HCT116 (cell line): Measurements from ENCODE around the gene CRACR2A. TPM values are rescaled to one million over a fixed set of nuclear protein-coding genes. Genes with fewer than 3 reads are reported as not detected.

Experiments
- ATAC-seq: fragments of 200-7000 bp; cut with Tn5 transposase; 2 replicates; pipeline ENCODE4 v1.9.1; 2020; ENCODE audit warnings: mild to moderate bottlenecking, moderate library complexity
- BruUV-seq: library from RNA; stranded (reverse); fragments of 400-500 nt; replicated peaks from 2 replicates; lab custom pipeline; 2021; lab: Mats Ljungman, UMichigan
- CTCF ChIA-PET: fragments of 300-600 bp; sonication (Branson Sonifier 250); formaldehyde crosslinking; loops from one replicate; lab custom pipeline; 2021; ENCODE audit warnings: antibody characterized with exemption; lab: Charles Lee
- POLR2A ChIA-PET: fragments of 300-600, 350-600 bp; sonication (Branson Sonifier 250); formaldehyde crosslinking; loops from one replicate; lab custom pipeline; 2021; ENCODE audit warnings: antibody characterized with exemption; lab: Charles Lee
- RAD21 ChIA-PET, 2 experiments: fragments of 300-600 bp; sonication (Branson Sonifier 250); formaldehyde crosslinking; loops; one replicate each; lab custom pipeline; 2023; ENCODE audit warnings: low total read pairs in 2 of 2; ENCODE audit not compliant: uncharacterized antibody in 2 of 2, unreplicated experiment in 2 of 2, low non-redundant PET in 1 of 2; lab: Charles Lee
- DNase-seq: peaks from one replicate; pipeline ENCODE4 v3.0.0-alpha.2; 2010; ENCODE audit warnings: low read depth, low spot score
- H2AFZ ChIP-seq: fragments of 200-600 bp; shearing (Covaris generic), sonication (generic); 2 replicates; pipeline ENCODE4 v1.6.1; 2017; ENCODE audit warnings: low read depth, mixed run types, mixed read lengths, antibody characterized with exemption, low read length; ENCODE audit not compliant: poor library complexity, severe bottlenecking
- H3K27ac ChIP-seq: 2 replicates; pipeline ENCODE4 v1.5.1; 2012; ENCODE audit warnings: low read depth, low read length
- H3K27me3 ChIP-seq: fragments of 200-600 bp; sonication (generic); 2 replicates; pipeline ENCODE4 v1.6.1; 2016; ENCODE audit warnings: mixed run types, low read length, mixed read lengths; ENCODE audit not compliant: insufficient read depth
- H3K36me3 ChIP-seq, 2 experiments: fragments of 200-500 bp in 1 of 2; fragments of 200-600 bp in 1 of 2; sonication (Bioruptor generic) in 1 of 2; sonication (generic) in 1 of 2; 2 replicates each; pipeline versions ENCODE4 v1.5.1 to v1.6.1; 2014 to 2016; ENCODE audit warnings: low read length in 2 of 2, inconsistent platforms in 1 of 2, mixed read lengths in 1 of 2, mixed run types in 1 of 2; ENCODE audit not compliant: insufficient read depth in 2 of 2, control insufficient read depth in 1 of 2
- H3K4me1 ChIP-seq, 2 experiments: fragments of 200-600 bp in 1 of 2; sonication (generic) in 1 of 2; 2 replicates each; pipeline versions ENCODE4 v1.5.1 to v1.6.1; 2012 to 2017; ENCODE audit warnings: low read length in 2 of 2, inconsistent platforms in 1 of 2, mild to moderate bottlenecking in 1 of 2, mixed read lengths in 1 of 2, mixed run types in 1 of 2, moderate library complexity in 1 of 2; ENCODE audit not compliant: insufficient read depth in 2 of 2, control insufficient read depth in 1 of 2
- H3K4me2 ChIP-seq: fragments of 200-600 bp; sonication (generic); 2 replicates; pipeline ENCODE4 v1.6.1; 2017; ENCODE audit warnings: mixed run types, low read length, mixed read lengths
- H3K4me3 ChIP-seq, 2 experiments: fragments of 200-600 bp in 1 of 2; sonication (generic) in 1 of 2; replicated peaks in 1 of 2; 2 replicates each; pipeline ENCODE4 v1.5.1; 2011 to 2016; ENCODE audit warnings: low read length in 2 of 2, control low read depth in 1 of 2, low read depth in 1 of 2, mild to moderate bottlenecking in 1 of 2, mixed read lengths in 1 of 2, mixed run types in 1 of 2
- H3K79me2 ChIP-seq: fragments of 200-600 bp; sonication (generic); 2 replicates; pipeline ENCODE4 v1.6.1; 2017; ENCODE audit warnings: mild to moderate bottlenecking, mixed run types, low read length, moderate library complexity, mixed read lengths; ENCODE audit not compliant: insufficient read depth
- H3K9ac ChIP-seq: fragments of 200-600 bp; sonication (generic); 2 replicates; pipeline ENCODE4 v1.6.1; 2016; ENCODE audit warnings: low read length, mixed read lengths
- H3K9me2 ChIP-seq: fragments of 200-600 bp; sonication (generic), shearing (Covaris generic); 2 replicates; pipeline ENCODE4 v1.6.1; 2017; ENCODE audit warnings: mixed run types, mild to moderate bottlenecking, moderate library complexity; ENCODE audit not compliant: insufficient read depth
- H3K9me3 ChIP-seq, 2 experiments: fragments of 200-500 bp in 1 of 2; fragments of 200-600 bp in 1 of 2; sonication (Bioruptor generic) in 1 of 2; sonication (generic) in 1 of 2; 2 replicates each; pipeline ENCODE4 v1.6.1; 2014 to 2017; ENCODE audit warnings: low read length in 2 of 2, mixed read lengths in 2 of 2, inconsistent platforms in 1 of 2, low read depth in 1 of 2, mild to moderate bottlenecking in 1 of 2, mixed run types in 1 of 2, moderate library complexity in 1 of 2; ENCODE audit not compliant: control insufficient read depth in 1 of 2, insufficient read depth in 1 of 2
- H4K20me1 ChIP-seq: fragments of 200-600 bp; sonication (generic), shearing (Covaris generic); 2 replicates; pipeline ENCODE4 v1.6.1; 2017; ENCODE audit warnings: mixed run types, mild to moderate bottlenecking, moderate library complexity; ENCODE audit not compliant: insufficient read depth
- CEBPB ChIP-seq: IDR thresholded peaks from 2 replicates; pipeline ENCODE4 v1.6.1; 2012; ENCODE audit warnings: low read depth
- EGR1 ChIP-seq: IDR thresholded peaks from 2 replicates; pipeline ENCODE4 v1.6.1; 2012; ENCODE audit warnings: low read depth
- FOSL1 ChIP-seq: IDR thresholded peaks from 2 replicates; pipeline ENCODE4 v1.6.1; 2012; ENCODE audit warnings: low read depth
- MAX ChIP-seq: IDR thresholded peaks from 2 replicates; pipeline ENCODE4 v1.6.1; 2012
- POLR2AphosphoS5 ChIP-seq: IDR thresholded peaks from 2 replicates; pipeline ENCODE4 v1.6.1; 2011; ENCODE audit warnings: mild to moderate bottlenecking, low read depth, low read length, moderate library complexity
- SIN3A ChIP-seq: IDR thresholded peaks from 2 replicates; pipeline ENCODE4 v1.6.1; 2012; ENCODE audit warnings: low read depth
- SP1 ChIP-seq: IDR thresholded peaks from 2 replicates; pipeline ENCODE4 v1.6.1; 2012; ENCODE audit warnings: low read depth
- SRF ChIP-seq: IDR thresholded peaks from 2 replicates; pipeline ENCODE4 v1.6.1; 2012; ENCODE audit warnings: low read depth
- TCF7L2 ChIP-seq: IDR thresholded peaks from 2 replicates; pipeline ENCODE4 v1.7.0; 2011; ENCODE audit warnings: borderline replicate concordance, inconsistent platforms; ENCODE audit not compliant: insufficient read depth, insufficient read length; ENCODE audit errors: extremely low read depth
- YY1 ChIP-seq: IDR thresholded peaks from 2 replicates; pipeline ENCODE4 v1.6.1; 2011; ENCODE audit warnings: low read length, low read depth, moderate library complexity, mild to moderate bottlenecking; ENCODE audit not compliant: insufficient replicate concordance; ENCODE audit errors: extremely low read depth
- ZFX ChIP-seq: fragments of 450-650 bp; IDR thresholded peaks from 2 replicates; pipeline ENCODE4 v1.6.1; 2017
- intact Hi-C: fragments of 100-400 bp; cut with micrococcal nuclease; formaldehyde crosslinking; loops from 2 replicates; pipeline ENCODE4 v1.10.0; 2022
- total RNA-seq: library from RNA; stranded (reverse); gene quantifications from one replicate; pipeline ENCODE4 v1.2.1, GENCODE V29; 2021; ENCODE audit not compliant: unreplicated experiment
- TF ChIP-seq, protein P1 (sequence below): IDR thresholded peaks from 2 replicates; pipeline ENCODE4 v1.6.1; 2012

The CRACR2A gene
- total RNA-seq, 1 experiment from 2014 or later = 18.4 TPM

DNA sequence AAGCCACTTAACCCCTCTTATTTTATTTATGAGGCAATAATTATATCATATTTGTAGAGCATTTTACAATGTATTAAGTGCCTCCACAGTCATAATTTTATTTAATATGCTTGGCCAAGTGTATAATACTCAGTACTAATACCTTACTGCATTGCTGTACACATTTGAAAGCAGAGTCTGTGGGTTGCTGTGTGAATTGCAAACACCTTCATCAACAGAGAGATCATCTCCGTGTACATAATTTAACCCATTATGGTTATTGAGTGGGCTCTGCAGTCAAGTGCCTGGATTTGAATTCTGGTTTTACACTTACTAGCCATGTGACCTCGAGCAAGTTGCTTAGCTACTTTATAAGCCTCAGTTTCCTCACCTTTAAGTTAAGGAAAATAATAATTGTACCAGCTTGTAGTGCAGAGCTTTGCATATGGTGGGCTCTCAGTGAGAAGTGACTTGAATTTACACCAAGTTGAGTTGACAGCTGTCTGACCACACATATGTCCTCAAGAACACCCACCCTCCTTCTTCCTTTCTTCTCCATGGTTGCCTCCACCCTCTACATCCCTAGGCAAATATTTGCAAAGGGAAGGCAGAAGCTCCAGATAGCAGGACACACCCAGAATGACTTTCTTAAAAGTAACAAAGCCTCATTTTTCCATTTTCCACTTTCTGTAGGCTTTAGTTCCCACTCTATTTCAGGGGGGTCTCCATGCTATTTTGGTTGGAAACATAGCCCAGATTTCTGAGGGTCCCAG, 12.3 kb downstream of the CRACR2A start:
- ChIA-PET RAD21 (no interaction called here), POLR2A (interaction anchor here (1.2 kb wide), 1 partner anchor 12 kb away, joined by 3 read pairs; the partner anchor contains the start of gene CRACR2A), CTCF (interaction anchor here (1.6 kb wide), 1 partner anchor 440 kb away, joined by 4 read pairs; no protein-coding TSS in a partner anchor)
- no peaks in the 10 kb centered on the region for H4K20me1 ChIP-seq
- H3K4me3 ChIP-seq = no peak overlapping the region
- H3K27ac ChIP-seq = no peak overlapping the region
- H2AFZ ChIP-seq = no peak overlapping the region
- H3K27me3 ChIP-seq = no peaks in the 10 kb centered on the region
- DNase-seq (no peak), ATAC-seq (no peak)
- no peak overlapping the region for H3K4me2 ChIP-seq
- TF ChIP-seq POLR2AphosphoS5 (no peak), SRF (no peak), EGR1 (no peak), TCF7L2 (no peak), MAX (no peak), SIN3A (no peak), CEBPB (no peak), FOSL1 (no peak), SP1 (no peak), ZFX (no peak), YY1 (no peak)
- TF ChIP-seq, protein P1, sequence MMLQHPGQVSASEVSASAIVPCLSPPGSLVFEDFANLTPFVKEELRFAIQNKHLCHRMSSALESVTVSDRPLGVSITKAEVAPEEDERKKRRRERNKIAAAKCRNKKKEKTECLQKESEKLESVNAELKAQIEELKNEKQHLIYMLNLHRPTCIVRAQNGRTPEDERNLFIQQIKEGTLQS = no peak
- no TSS peak for BruUV-seq
- no peaks in the 10 kb centered on the region for H3K4me1 ChIP-seq
- H3K79me2 ChIP-seq = peaks cover 10% of the 10 kb centered on the region; the same call in 1 of the 2 replicates
- no peaks in the 10 kb centered on the region for H3K9me3 ChIP-seq
- H3K9ac ChIP-seq = no peak overlapping the region
- no peaks in the 10 kb centered on the region for H3K9me2 ChIP-seq
- H3K36me3 ChIP-seq = 0 out of 4 replicates have a peak, but pooled peaks cover 0 to 2% of the 10 kb centered on the region in 2 experiments
- intact Hi-C loops = no loop called here
